ENCODE data around the gene ZBTB4.

Gene ZBTB4

DNA sequence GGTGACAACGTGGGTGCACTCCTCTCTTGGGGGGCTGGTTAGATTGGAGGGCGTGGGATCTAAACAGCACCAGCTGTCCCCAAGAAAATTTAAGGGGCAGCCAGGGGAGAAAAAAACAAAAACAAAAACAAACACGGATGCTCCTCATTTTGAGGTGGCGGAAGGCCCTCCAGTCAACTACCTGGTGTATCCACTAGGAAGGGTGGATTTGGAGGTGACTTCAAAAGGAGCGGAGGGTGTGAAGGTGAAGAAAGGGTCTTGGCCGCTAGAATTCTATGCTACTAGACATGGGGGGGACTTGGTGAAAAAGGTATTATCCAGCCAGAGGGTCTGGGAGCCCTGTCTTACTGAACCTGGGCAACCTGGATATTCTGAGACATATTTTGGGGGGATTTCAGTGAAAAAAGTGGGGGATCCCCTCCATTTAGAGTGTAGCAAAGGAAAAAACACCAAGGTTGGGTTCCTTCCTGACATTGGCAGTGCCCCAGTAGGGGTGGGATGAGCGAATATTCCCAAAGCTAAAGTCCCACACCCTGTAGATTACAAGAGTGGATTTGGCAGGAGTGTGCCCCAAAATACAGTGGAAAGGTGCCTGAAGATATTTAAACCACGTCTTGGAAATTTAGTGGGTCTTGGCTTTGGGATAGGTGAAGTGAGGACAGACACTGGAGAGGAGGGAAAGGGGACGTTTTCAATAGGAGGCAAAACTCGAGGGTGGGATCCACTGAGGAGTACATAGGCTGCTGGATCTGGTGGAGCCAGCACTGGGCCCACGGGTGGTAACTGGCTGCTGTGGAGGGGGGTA is 40.6 kb downstream of the ZBTB4 start:
- no peak for DNase-seq

GRCh38 chr17:7437950-7438614 is 41.3 kb downstream of the ZBTB4 start:
- peak; percentile 62 to 66 for DNase-seq

DNA sequence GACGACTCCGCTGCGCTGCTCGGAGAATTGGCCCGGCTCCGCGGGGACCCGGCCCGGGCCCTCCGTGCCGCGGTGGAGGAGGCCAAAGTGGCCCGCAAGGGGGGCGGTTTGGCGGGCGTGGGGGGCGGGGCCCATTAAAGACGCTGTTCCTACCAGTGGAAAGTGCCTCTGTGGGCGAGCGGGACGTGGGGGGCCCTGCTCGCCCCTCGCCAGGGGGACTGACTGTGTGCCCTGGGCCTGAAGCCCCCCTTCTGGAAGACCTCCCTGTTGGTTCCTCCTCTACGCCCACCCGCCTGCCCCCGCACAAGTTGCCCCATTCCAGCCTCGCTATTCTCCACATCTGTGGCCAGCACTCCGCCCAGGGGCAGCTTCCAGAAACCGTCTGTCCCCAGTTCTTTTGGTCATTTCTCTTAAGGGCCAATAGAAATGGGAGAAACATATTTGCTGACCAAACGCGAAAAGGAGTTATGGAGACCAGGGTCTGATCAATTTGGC is 42.0 kb downstream of the ZBTB4 start:
- DNase-seq, result peak in 1 of 2 experiments; percentile 12

GRCh38 chr17:7436556-7437368 is 42.7 kb downstream of the ZBTB4 start:
- DNase-seq, result peak; percentile 79 to 80

GRCh38 chr17:7435676-7436555 is 43.5 kb downstream of the ZBTB4 start:
- peak; percentile 45 to 46 for DNase-seq

DNA sequence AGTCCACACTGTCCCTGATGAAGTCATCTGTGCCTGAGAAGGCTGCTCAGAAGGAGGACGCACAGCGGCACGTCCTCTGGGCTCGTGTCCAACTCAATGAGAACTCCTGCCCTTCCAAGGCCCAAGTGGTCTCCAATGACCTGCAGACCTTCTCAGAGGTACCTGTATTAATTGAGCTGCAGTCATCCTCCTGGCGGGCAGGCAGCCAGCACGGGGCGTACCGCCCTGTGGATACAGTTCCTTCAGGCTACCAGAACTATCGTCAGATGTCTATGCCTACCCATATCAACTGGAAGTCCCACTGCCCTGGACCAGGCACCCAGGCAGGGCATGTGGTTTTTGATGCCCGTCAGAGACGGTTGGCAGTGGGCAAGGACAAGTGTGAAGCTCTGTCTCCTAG is 47.1 kb downstream of the ZBTB4 start:
- DNase-seq, result no peak

DNA sequence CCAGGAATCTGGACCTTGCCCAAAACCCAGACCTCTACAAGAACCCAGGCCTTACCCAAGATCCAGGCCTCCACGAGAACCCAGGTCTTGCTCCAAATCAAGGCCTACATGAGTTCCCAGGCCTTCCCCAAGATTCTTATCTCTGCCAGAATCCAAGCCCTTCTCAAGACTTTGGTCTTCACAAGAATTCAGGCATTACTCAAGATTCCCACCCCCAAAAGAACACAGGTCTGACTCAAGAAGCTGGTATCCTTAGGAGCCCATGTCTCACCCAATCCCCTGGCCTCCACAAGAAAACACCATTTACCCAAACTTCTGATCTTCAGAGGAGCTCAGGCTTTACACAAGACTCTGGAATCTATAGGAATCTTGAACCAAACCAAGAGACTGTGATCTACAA is 48.2 kb downstream of the ZBTB4 start:
- no peak for DNase-seq

- no peak for DNase-seq
Observed at GRCh38 chr17:7429722-7430121, 49.7 kb downstream of the ZBTB4 start.

GRCh38 chr17:7428557-7428956 is 50.9 kb downstream of the ZBTB4 start, which contains the start of gene SPEM3:
Gene SPEM3, plus strand, starts transcription at chr17:7428857. Its CDS starts 46 bp downstream, at chr17:7428903.
- DNase-seq, result no peak

DNA sequence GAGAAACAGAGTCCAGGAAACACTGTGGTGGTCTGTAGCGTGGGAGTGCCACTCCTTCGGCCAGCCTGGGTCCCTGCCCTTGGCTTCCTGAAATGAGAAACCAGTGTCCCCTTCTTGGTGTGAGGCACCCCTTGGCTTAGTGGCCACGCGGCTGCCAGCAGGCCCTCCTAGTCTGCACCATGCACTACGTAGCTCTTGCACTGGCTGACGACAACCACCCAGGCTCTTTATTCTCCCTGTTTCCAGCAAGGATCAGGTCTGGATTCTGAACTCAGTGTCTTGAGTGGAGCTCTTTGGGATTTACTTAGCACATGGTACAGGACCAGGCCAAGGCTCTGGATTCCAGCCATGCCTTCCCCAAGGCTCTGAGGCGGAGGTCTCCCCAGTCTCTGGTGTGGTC is 51.9 kb downstream of the ZBTB4 start:
- no peak for DNase-seq

DNA sequence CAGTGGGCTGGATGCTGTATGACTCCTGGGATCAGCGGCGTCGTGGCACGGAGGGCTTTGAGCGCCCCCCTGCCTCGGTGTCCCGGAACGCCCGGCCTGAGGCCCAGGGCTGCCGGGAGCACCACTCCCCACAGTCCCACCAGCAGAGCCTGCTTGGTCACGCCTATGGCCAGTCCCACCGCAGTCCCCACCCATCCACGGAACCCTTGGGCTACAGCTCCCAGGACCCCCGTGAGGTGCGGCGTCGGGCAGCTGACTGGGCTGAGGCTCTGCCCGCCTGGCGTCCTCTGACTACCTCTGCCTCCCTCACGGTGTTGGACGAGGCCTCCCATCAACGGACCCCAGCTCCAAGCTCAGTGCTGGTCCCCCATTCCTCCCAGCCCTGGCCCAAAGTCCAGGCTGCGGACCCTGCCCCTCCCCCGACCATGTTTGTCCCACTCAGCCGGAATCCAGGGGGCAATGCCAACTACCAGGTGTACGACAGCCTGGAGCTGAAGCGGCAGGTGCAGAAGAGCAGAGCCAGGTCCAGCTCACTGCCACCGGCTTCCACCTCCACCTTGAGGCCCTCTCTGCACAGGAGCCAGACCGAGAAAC is 52.4 kb downstream of the ZBTB4 start:
- DNase-seq, result no peak

GRCh38 chr17:7426203-7426863 is 53.1 kb downstream of the ZBTB4 start:
- DNase-seq, result no peak

- no peak for DNase-seq
Observed at GRCh38 chr17:7425756-7426155, 53.7 kb downstream of the ZBTB4 start.

GRCh38 chr17:7425316-7425715 is 54.1 kb downstream of the ZBTB4 start, which contains the start of gene SPEM2:
Gene SPEM2, plus strand, starts transcription at chr17:7425616. Its CDS starts 73 bp downstream, at chr17:7425689.
- no peak for DNase-seq

DNA sequence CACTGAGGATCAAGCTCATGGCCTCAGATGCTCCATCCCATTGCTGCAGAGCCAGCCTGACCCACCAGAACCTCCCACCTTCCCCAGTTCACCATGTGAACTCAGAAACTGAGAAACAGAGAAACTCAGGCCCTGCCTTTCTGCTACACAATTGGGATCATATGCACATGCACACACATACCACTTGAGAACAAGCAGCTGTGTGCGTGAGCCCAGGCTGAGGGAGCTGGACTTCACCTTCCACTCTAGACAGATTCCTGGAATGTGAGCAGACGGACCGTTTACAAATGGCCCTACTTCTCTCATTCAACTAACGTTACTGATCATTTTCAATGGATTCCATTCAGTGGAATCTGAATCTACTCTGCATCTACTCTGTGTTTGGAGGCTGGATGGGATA is 55.8 kb downstream of the ZBTB4 start:
- no peak for DNase-seq

GRCh38 chr17:7421186-7421585 is 58.2 kb downstream of the ZBTB4 start:
- DNase-seq, result no peak

- DNase-seq, result no peak
Observed at GRCh38 chr17:7419819-7420610, 59.4 kb downstream of the ZBTB4 start, which contains the start of gene SPEM1. Gene SPEM1, plus strand, starts transcription at chr17:7420324. Its CDS starts 61 bp downstream, at chr17:7420385.

DNA sequence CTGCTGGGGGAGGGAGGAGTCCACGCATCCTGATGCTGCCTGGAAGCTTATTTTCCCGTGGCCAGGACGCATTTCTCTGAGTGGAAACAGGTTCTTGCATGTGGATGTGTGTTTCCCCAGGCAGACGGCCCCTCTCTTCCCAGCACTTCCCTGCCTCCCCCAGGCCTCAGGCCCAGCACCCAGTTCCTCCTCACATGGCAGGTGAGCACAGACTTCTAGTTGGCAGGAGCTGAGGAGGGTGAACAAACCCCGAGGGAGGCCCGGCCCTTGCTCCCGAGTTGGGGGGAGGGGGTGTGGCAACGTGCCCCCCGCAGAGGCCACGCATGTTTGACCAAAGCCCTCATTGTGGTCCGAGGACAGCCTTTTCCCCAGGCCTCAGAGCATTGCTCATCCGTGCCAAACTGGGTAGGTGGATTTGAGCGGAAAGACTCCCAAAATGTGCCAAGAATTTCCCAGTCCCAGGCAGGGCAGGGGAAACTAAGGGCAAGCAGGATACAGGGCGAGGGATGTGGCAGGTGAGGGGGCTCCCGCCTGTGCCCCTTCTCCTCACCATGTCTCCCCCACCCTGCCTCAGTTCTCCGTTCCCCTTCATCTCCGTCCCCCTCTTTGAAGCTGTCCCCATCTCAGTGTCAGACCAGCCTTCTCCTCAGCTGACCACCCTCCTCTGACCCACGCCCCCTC is 60.8 kb downstream of the ZBTB4 start:
- DNase-seq, result no peak

DNA sequence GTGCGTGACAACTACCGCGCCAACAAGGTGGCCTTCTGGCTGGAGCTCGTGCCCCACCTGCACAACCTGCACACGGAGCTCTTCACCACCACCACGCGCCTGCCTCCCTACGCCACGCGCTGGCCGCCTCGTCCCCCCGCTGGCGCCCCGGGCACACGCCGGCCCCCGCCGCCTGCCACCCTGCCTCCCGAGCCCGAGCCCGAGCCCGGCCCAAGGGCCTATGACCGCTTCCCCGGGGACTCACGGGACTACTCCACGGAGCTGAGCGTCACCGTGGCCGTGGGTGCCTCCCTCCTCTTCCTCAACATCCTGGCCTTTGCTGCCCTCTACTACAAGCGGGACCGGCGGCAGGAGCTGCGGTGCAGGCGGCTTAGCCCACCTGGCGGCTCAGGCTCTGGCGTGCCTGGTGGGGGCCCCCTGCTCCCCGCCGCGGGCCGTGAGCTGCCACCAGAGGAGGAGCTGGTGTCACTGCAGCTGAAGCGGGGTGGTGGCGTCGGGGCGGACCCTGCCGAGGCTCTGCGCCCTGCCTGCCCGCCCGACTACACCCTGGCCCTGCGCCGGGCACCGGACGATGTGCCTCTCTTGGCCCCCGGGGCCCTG is 62.3 kb downstream of the ZBTB4 start:
- no peak for DNase-seq
